Transverse colon (tissue), 3 donors: ENCODE data around the gene TSPAN3.
A peak's percentile ranks its signal among the peaks of the same experiment; 100 is the strongest.

Experiments used
- CTCF ChIP-seq, 5 experiments: fragments of 200-600 bp in 3 of 5; fragments of 450-650 bp in 2 of 5; sonication (generic) in 3 of 5; IDR thresholded peaks; 1 replicate in 2 of 5; 2 replicates in 3 of 5; pipeline ENCODE4 v1.5.1; 2016 to 2017; ENCODE audit warnings: antibody characterized with exemption in 5 of 5, inconsistent platforms in 3 of 5, mild to moderate bottlenecking in 2 of 5, moderate library complexity in 1 of 5
- EP300 ChIP-seq: sonication (generic); formaldehyde crosslinking; IDR thresholded peaks from one replicate; pipeline ENCODE4 v1.6.1; 2017; ENCODE audit warnings: antibody characterized with exemption, low read depth
- POLR2A ChIP-seq: fragments of 450-650 bp; IDR thresholded peaks from one replicate; pipeline ENCODE4 v1.6.1; 2016; ENCODE audit warnings: antibody characterized with exemption, mild to moderate bottlenecking, moderate library complexity

- TF ChIP-seq CTCF (IDR thresholded peaks at IDR 0.05) (peak; percentile 61 to 75 (median 68)), EP300 (no peak), POLR2A (no peak)
Observed at GRCh38 chr15:77118882-77119321, 48.0 kb upstream of the TSPAN3 start.
